Neural progenitor cell (in vitro differentiated cells): ENCODE measurements around the gene MINDY3. TPM values are rescaled to one million over a fixed set of nuclear protein-coding genes. Genes with fewer than 3 reads are reported as not detected.

Experiments
- DNase-seq: peaks from one replicate; pipeline ENCODE4 v3.0.0-alpha.2; 2016; ENCODE audit warnings: low spot score
- H2AFZ ChIP-seq: fragments of 200-600 bp; sonication (generic); replicated peaks from 2 replicates; pipeline ENCODE4 v1.6.1; 2016; ENCODE audit warnings: antibody characterized with exemption
- H3F3A ChIP-seq: fragments of 200-600 bp; sonication (generic); 2 replicates; pipeline ENCODE4 v1.6.1; 2016; ENCODE audit warnings: antibody characterized with exemption, low read depth
- H3K27ac ChIP-seq: fragments of 200-600 bp; sonication (generic); 2 replicates; pipeline ENCODE4 v1.5.1; 2016; ENCODE audit warnings: mild to moderate bottlenecking
- H3K27me3 ChIP-seq: fragments of 200-600 bp; sonication (generic); 2 replicates; pipeline ENCODE4 v1.6.1; 2016; ENCODE audit warnings: mild to moderate bottlenecking, moderate library complexity
- H3K36me3 ChIP-seq: fragments of 200-600 bp; sonication (generic); 2 replicates; pipeline ENCODE4 v1.5.1; 2016
- H3K4me1 ChIP-seq: fragments of 200-600 bp; sonication (generic); 2 replicates; pipeline ENCODE4 v1.6.1; 2016; ENCODE audit warnings: mixed run types
- H3K4me2 ChIP-seq: fragments of 200-600 bp; sonication (generic); 2 replicates; pipeline ENCODE4 v1.6.1; 2016
- H3K4me3 ChIP-seq: fragments of 200-600 bp; sonication (generic); 2 replicates; pipeline ENCODE4 v1.5.1; 2016
- H3K79me2 ChIP-seq: fragments of 200-600 bp; sonication (generic); 2 replicates; pipeline ENCODE4 v1.6.1; 2016; ENCODE audit warnings: low read depth
- H3K9ac ChIP-seq: fragments of 200-600 bp; sonication (generic); 2 replicates; pipeline ENCODE4 v1.6.1; 2016
- H3K9me3 ChIP-seq: fragments of 200-600 bp; sonication (generic); 2 replicates; pipeline ENCODE4 v1.5.1; 2016; ENCODE audit warnings: low read depth
- H4K20me1 ChIP-seq: fragments of 200-600 bp; sonication (generic); 2 replicates; pipeline ENCODE4 v1.6.1; 2016; ENCODE audit warnings: low read depth
- H3K27ac Mint-ChIP-seq: 3 replicates; pipeline ENCODE4 v1.8.0; 2021; ENCODE audit warnings: mixed read lengths
- H3K27me3 Mint-ChIP-seq: 2 replicates; pipeline ENCODE4 v1.8.0; 2022; ENCODE audit warnings: low read depth, mild to moderate bottlenecking, inconsistent platforms, moderate library complexity, mixed read lengths; ENCODE audit not compliant: insufficient read depth
- H3K36me3 Mint-ChIP-seq: 3 replicates; pipeline ENCODE4 v1.8.0; 2021; ENCODE audit warnings: mixed read lengths
- H3K4me1 Mint-ChIP-seq: 3 replicates; pipeline ENCODE4 v1.8.0; 2021; ENCODE audit warnings: mixed read lengths
- H3K4me3 Mint-ChIP-seq: 3 replicates; pipeline ENCODE4 v1.8.0; 2021; ENCODE audit warnings: mild to moderate bottlenecking, moderate library complexity, mixed read lengths
- H3K9me3 Mint-ChIP-seq: 3 replicates; pipeline ENCODE4 v1.8.0; 2020; ENCODE audit warnings: mixed read lengths
- CTCF ChIP-seq: fragments of 200-600 bp; sonication (generic); IDR thresholded peaks from 2 replicates; pipeline ENCODE4 v1.5.1; 2017; ENCODE audit warnings: antibody characterized with exemption, mild to moderate bottlenecking
- EZH2 ChIP-seq: fragments of 200-600 bp; sonication (generic); IDR thresholded peaks from 2 replicates; pipeline ENCODE4 v1.6.1; 2017; ENCODE audit warnings: antibody characterized with exemption, mild to moderate bottlenecking, moderate library complexity
- EZH2phosphoT487 ChIP-seq: fragments of 200-600 bp; sonication (generic); IDR thresholded peaks from 2 replicates; pipeline ENCODE4 v1.6.1; 2017; ENCODE audit warnings: antibody characterized with exemption
- total RNA-seq: library from RNA; depleted of rRNA; stranded (reverse); fragments of >200 nt; gene quantifications from 2 replicates; pipeline ENCODE4 v1.2.3, GENCODE V29; 2015; ENCODE audit warnings: low replicate concordance

The MINDY3 gene
- total RNA-seq, 1 donor from 2014 or later, result 28.2 TPM

- no peak for DNase-seq
- no peaks in the 10 kb centered on the region for H3K79me2 ChIP-seq
- H3F3A ChIP-seq, result no peaks in the 10 kb centered on the region
- Mint-ChIP-seq H3K4me1 (no peaks in the 10 kb centered on the region), H3K4me3 (no peak overlapping the region), H3K36me3 (no peaks in the 10 kb centered on the region), H3K27me3 (peaks cover 2% of the 10 kb centered on the region), H3K27ac (no peak overlapping the region), H3K9me3 (no peaks in the 10 kb centered on the region)
- H3K4me3 ChIP-seq, result no peak overlapping the region
- no peak for TF ChIP-seq EZH2
- TF ChIP-seq EZH2phosphoT487, result no peak
- TF ChIP-seq CTCF, result no peak
- H4K20me1 ChIP-seq, result no peaks in the 10 kb centered on the region
- no peaks in the 10 kb centered on the region for H3K9me3 ChIP-seq
- H3K36me3 ChIP-seq, result no peaks in the 10 kb centered on the region
- H3K4me1 ChIP-seq, result no peaks in the 10 kb centered on the region
- no peak overlapping the region for H3K27ac ChIP-seq
- no peak overlapping the region for H2AFZ ChIP-seq
- no peak overlapping the region for H3K9ac ChIP-seq
- no peaks in the 10 kb centered on the region for H3K27me3 ChIP-seq
- H3K4me2 ChIP-seq, result no peak overlapping the region
Measured at GRCh38 chr10:15897287-15897686, 37.0 kb upstream of the MINDY3 start.

GRCh38 chr10:15896654-15897053 is 36.3 kb upstream of the MINDY3 start:
- no peak overlapping the region for H3K4me3 Mint-ChIP-seq
- H3K27ac Mint-ChIP-seq, result no peak overlapping the region
- Histone ChIP-seq H3K27ac (no peak overlapping the region), H3K36me3 (no peaks in the 10 kb centered on the region), H3K79me2 (no peaks in the 10 kb centered on the region), H2AFZ (no peak overlapping the region), H3F3A (no peaks in the 10 kb centered on the region), H3K9me3 (no peaks in the 10 kb centered on the region), H3K27me3 (no peaks in the 10 kb centered on the region), H3K4me1 (no peaks in the 10 kb centered on the region), H3K4me3 (no peak overlapping the region), H3K9ac (no peak overlapping the region), H4K20me1 (no peaks in the 10 kb centered on the region), H3K4me2 (no peak overlapping the region)
- DNase-seq, result no peak
- peaks cover 2% of the 10 kb centered on the region for H3K27me3 Mint-ChIP-seq
- H3K36me3 Mint-ChIP-seq, result no peaks in the 10 kb centered on the region
- no peak for TF ChIP-seq EZH2phosphoT487
- TF ChIP-seq EZH2, result no peak
- TF ChIP-seq CTCF, result no peak
- no peaks in the 10 kb centered on the region for H3K9me3 Mint-ChIP-seq
- no peaks in the 10 kb centered on the region for H3K4me1 Mint-ChIP-seq

GRCh38 chr10:15884447-15884846 is 24.1 kb upstream of the MINDY3 start:
- TF ChIP-seq EZH2phosphoT487 (no peak), EZH2 (no peak), CTCF (no peak)
- Mint-ChIP-seq H3K27ac (no peak overlapping the region), H3K36me3 (no peaks in the 10 kb centered on the region), H3K27me3 (peaks cover 7% of the 10 kb centered on the region), H3K9me3 (no peaks in the 10 kb centered on the region), H3K4me1 (peaks cover 5% of the 10 kb centered on the region), H3K4me3 (no peak overlapping the region)
- Histone ChIP-seq H3K4me2 (no peak overlapping the region), H3K79me2 (no peaks in the 10 kb centered on the region), H2AFZ (no peak overlapping the region), H4K20me1 (no peaks in the 10 kb centered on the region), H3K4me1 (peaks cover 5% of the 10 kb centered on the region), H3K27ac (no peak overlapping the region), H3F3A (no peaks in the 10 kb centered on the region), H3K36me3 (no peaks in the 10 kb centered on the region), H3K4me3 (no peak overlapping the region), H3K9me3 (no peaks in the 10 kb centered on the region), H3K9ac (no peak overlapping the region), H3K27me3 (no peaks in the 10 kb centered on the region)
- no peak for DNase-seq

GRCh38 chr10:15881542-15881941 is 21.2 kb upstream of the MINDY3 start:
- Histone ChIP-seq H3K27me3 (no peaks in the 10 kb centered on the region), H3K9ac (no peak overlapping the region), H3K9me3 (no peaks in the 10 kb centered on the region), H3K27ac (no peak overlapping the region), H4K20me1 (no peaks in the 10 kb centered on the region), H3K4me2 (no peak overlapping the region), H3F3A (no peaks in the 10 kb centered on the region), H2AFZ (no peak overlapping the region), H3K4me3 (no peak overlapping the region), H3K79me2 (no peaks in the 10 kb centered on the region), H3K4me1 (peaks cover 15% of the 10 kb centered on the region), H3K36me3 (no peaks in the 10 kb centered on the region)
- no peak for TF ChIP-seq CTCF
- no peak for TF ChIP-seq EZH2phosphoT487
- no peak for TF ChIP-seq EZH2
- H3K9me3 Mint-ChIP-seq, result no peaks in the 10 kb centered on the region
- no peak overlapping the region for H3K27ac Mint-ChIP-seq
- no peak for DNase-seq
- no peaks in the 10 kb centered on the region for H3K36me3 Mint-ChIP-seq
- peaks cover 9% of the 10 kb centered on the region for H3K4me1 Mint-ChIP-seq
- peaks cover 7% of the 10 kb centered on the region for H3K27me3 Mint-ChIP-seq
- H3K4me3 Mint-ChIP-seq, result no peak overlapping the region
